Neural crest cell (in vitro differentiated cells): ENCODE data around the gene RPL34. TPM values are rescaled to one million over a fixed set of nuclear protein-coding genes. Genes with fewer than 3 reads are reported as not detected.

Experiments used
- DNase-seq: peaks from one replicate; pipeline ENCODE4 v3.0.0; 2021; ENCODE audit warnings: low read depth, mixed read lengths, low spot score
- H3K27ac Mint-ChIP-seq: one replicate; pipeline ENCODE4 v1.8.0; 2021; ENCODE audit warnings: mild to moderate bottlenecking, mixed read lengths; ENCODE audit not compliant: unreplicated experiment
- H3K27me3 Mint-ChIP-seq: 2 replicates; pipeline ENCODE4 v1.8.0; 2021; ENCODE audit warnings: low read depth, mild to moderate bottlenecking, mixed read lengths
- H3K36me3 Mint-ChIP-seq: 2 replicates; pipeline ENCODE4 v1.8.0; 2021; ENCODE audit warnings: low read depth, mild to moderate bottlenecking, mixed read lengths
- H3K4me1 Mint-ChIP-seq: 2 replicates; pipeline ENCODE4 v1.8.0; 2021; ENCODE audit warnings: mixed read lengths
- H3K4me3 Mint-ChIP-seq: one replicate; pipeline ENCODE4 v1.8.0; 2021; ENCODE audit warnings: mild to moderate bottlenecking, mixed read lengths
- H3K9me3 Mint-ChIP-seq: 2 replicates; pipeline ENCODE4 v1.8.0; 2021; ENCODE audit warnings: mixed read lengths
- CTCF ChIP-seq: fragments of 200-600 bp; sonication (generic); conservative IDR thresholded peaks from 2 replicates; pipeline ENCODE4 v1.5.0; 2021; ENCODE audit warnings: antibody characterized with exemption, mild to moderate bottlenecking
- total RNA-seq: library from RNA; stranded (reverse); gene quantifications from 2 replicates; pipeline ENCODE4 v1.2.1, GENCODE V29; 2021

The RPL34 gene
- total RNA-seq, 1 donor from 2014 or later = 1,293 TPM

DNA sequence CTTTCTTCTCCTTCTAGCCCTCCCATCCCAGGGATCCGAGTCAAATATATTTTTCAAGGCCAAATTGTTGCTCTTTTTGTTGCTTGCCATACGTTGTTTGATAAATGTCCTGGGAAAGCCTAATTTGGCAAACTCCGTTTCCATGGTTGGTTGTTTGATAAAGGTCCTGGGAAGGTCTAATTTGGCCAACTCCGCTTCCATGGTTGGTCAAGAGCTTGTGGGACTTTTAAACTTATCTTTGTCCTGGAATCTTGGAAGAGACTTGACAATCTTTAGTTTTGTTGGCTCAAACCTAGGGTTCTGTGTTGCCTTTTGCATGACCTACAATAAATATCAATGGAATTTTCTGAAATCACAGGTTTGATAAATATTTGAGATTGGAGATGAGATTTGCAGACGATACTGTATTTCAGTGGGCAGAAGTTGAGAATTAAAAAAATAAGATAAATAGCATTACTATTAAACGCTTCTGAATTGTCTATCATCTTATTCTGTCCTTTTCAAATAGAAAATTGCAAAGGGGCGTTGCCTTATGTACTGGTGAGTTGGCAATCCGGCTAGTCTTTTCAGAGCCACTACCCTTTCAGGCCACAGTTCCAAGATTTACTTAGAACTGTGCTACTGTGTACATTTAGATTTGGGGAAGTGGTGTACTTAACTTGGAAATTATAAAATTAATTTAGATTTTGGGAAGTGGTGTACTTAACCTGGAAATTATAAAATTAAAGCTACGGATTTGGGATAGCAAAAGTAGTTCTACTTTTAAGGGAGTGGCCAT lies 30.8 kb downstream of the RPL34 start:
- Mint-ChIP-seq H3K4me1 (peaks cover 20% of the 10 kb centered on the region), H3K27me3 (no peaks in the 10 kb centered on the region), H3K36me3 (peaks cover 9% of the 10 kb centered on the region), H3K4me3 (peak overlapping the region; percentile 92), H3K27ac (peak overlapping the region; percentile 96), H3K9me3 (no peaks in the 10 kb centered on the region)
- DNase-seq = peak; percentile 1
- no peak for TF ChIP-seq CTCF

DNA sequence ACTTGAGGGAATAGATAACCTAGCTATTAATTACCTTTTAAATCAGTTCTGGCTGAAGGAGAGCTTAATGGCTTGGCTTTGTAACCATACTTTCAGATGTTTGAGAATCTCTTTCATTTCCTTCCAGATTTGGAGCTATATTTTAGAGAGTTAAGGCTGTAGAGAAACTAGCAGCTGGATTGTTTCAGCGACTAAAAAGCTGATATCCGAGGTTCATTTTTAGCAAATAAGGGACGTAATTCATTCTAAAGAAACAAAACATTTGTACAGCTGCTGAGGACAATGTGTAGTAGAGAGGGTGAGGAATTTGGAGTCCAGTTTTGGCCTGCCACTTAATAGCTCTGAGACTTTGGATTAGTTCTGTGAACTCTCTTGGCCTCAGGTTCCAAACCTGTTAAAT lies 42.3 kb downstream of the RPL34 start:
- Mint-ChIP-seq H3K27me3 (no peaks in the 10 kb centered on the region), H3K4me1 (no peaks in the 10 kb centered on the region), H3K9me3 (no peaks in the 10 kb centered on the region), H3K27ac (no peak overlapping the region), H3K36me3 (peaks cover 10% of the 10 kb centered on the region), H3K4me3 (no peak overlapping the region)
- TF ChIP-seq CTCF = no peak
- DNase-seq = no peak

DNA sequence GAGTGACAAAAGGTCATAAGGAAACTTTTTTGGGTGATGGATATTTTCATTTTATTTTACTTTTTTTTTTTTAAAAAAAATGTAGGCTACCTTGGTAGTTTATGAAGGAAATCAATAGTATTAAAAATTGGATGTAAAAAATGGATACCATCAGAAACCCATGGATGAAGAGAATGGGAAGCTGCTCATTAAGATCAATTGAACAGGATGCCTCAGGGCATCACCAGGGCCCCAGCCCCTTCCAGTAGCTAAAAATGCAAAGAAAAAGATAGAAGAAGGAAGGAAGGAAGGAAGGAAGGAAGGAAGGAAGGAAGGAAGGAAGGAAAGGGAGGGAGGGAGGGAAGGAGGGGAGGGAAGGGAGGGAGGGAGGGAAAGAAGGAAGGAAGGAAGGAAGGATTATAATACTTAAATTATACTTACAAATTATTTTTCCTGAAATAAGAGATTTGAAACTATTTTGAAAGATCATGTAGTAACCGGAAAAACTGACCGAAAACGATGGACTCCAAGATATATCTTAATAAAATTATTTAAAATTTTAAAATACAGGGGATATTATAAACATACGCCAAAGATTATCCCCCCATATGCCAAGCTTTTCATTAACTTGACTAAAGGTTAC lies 54.1 kb downstream of the RPL34 start:
- no peaks in the 10 kb centered on the region for H3K4me1 Mint-ChIP-seq
- no peaks in the 10 kb centered on the region for H3K27me3 Mint-ChIP-seq
- no peaks in the 10 kb centered on the region for H3K9me3 Mint-ChIP-seq
- no peak overlapping the region for H3K4me3 Mint-ChIP-seq
- peaks cover 21% of the 10 kb centered on the region for H3K36me3 Mint-ChIP-seq
- H3K27ac Mint-ChIP-seq = no peak overlapping the region
- TF ChIP-seq CTCF = no peak
- DNase-seq = no peak

Other genes with a start within 250 kb of the RPL34 start
- 135 and 136 TPM in 2 replicates for gene OSTC, start 30.0 kb downstream of the RPL34 start, total RNA-seq
- 0.23 and 0.84 TPM in 2 replicates for gene ETNPPL, start 142.5 kb downstream of the RPL34 start, total RNA-seq